PC-9 (cell line): ENCODE data around the gene CLEC18B. TPM values are rescaled to one million over a fixed set of nuclear protein-coding genes. Genes with fewer than 3 reads are reported as not detected.

Experiments used
- BruUV-seq: library from RNA; stranded (reverse); fragments of 400-500 nt; replicated peaks from 2 replicates; lab custom pipeline; 2021; lab: Mats Ljungman, UMichigan
- CTCF ChIA-PET: fragments of 300-600 bp; sonication (Branson Sonifier 250); formaldehyde crosslinking; loops from one replicate; lab custom pipeline; 2022; ENCODE audit warnings: antibody characterized with exemption; lab: Charles Lee
- POLR2A ChIA-PET: fragments of 300-600 bp; sonication (Branson Sonifier 250); formaldehyde crosslinking; loops from one replicate; lab custom pipeline; 2022; ENCODE audit warnings: antibody characterized with exemption; ENCODE audit not compliant: unreplicated experiment; lab: Charles Lee
- DNase-seq, 2 experiments: peaks; one replicate each; pipeline versions ENCODE4 v3.0.0 to v3.0.0-alpha.2; 2015 to 2022; ENCODE audit warnings: mixed read lengths in 1 of 2
- H2AFZ ChIP-seq: fragments of 200-600 bp; sonication (generic); 2 replicates; pipeline ENCODE4 v1.8.1; 2017; ENCODE audit warnings: antibody characterized with exemption
- H3F3A ChIP-seq: fragments of 200-600 bp; sonication (generic); 2 replicates; pipeline ENCODE4 v1.8.1; 2017; ENCODE audit warnings: antibody characterized with exemption, mild to moderate bottlenecking, low read depth; ENCODE audit not compliant: insufficient read depth
- H3K27ac ChIP-seq: fragments of 200-600 bp; sonication (generic); 2 replicates; pipeline ENCODE4 v1.6.1; 2016; ENCODE audit warnings: mixed run types
- H3K27me3 ChIP-seq: fragments of 200-600 bp; sonication (generic); 2 replicates; pipeline ENCODE4 v1.6.1; 2016; ENCODE audit warnings: low read depth, mixed run types; ENCODE audit not compliant: insufficient read depth
- H3K36me3 ChIP-seq: fragments of 200-600 bp; sonication (generic); 2 replicates; pipeline ENCODE4 v1.6.1; 2016; ENCODE audit warnings: low read depth, mixed run types
- H3K4me1 ChIP-seq: fragments of 200-600 bp; sonication (generic); replicated peaks from 2 replicates; pipeline ENCODE4 v1.6.1; 2016; ENCODE audit warnings: mixed run types; ENCODE audit not compliant: insufficient read depth
- H3K4me2 ChIP-seq: fragments of 200-600 bp; sonication (generic); 2 replicates; pipeline ENCODE4 v1.6.1; 2017; ENCODE audit warnings: mixed run types
- H3K4me3 ChIP-seq: fragments of 200-600 bp; sonication (generic); 2 replicates; pipeline ENCODE4 v1.6.1; 2016; ENCODE audit warnings: mixed run types
- H3K79me2 ChIP-seq: fragments of 200-600 bp; sonication (generic); 2 replicates; pipeline ENCODE4 v1.6.1; 2017; ENCODE audit warnings: low read depth, mixed run types
- H3K9me2 ChIP-seq: fragments of 200-600 bp; sonication (generic); 2 replicates; pipeline ENCODE4 v1.8.1; 2017; ENCODE audit warnings: mild to moderate bottlenecking; ENCODE audit not compliant: insufficient read depth
- H3K9me3 ChIP-seq: fragments of 200-600 bp; sonication (generic); 2 replicates; pipeline ENCODE4 v1.8.1; 2016; ENCODE audit warnings: low read depth; ENCODE audit not compliant: insufficient read depth
- H4K20me1 ChIP-seq: fragments of 200-600 bp; sonication (generic); 2 replicates; pipeline ENCODE4 v1.8.1; 2017; ENCODE audit not compliant: insufficient read depth
- EZH2 ChIP-seq: fragments of 200-600 bp; sonication (generic); IDR thresholded peaks from 2 replicates; pipeline ENCODE4 v1.8.0; 2017; ENCODE audit warnings: antibody characterized with exemption, low read depth
- intact Hi-C: fragments of 100-400 bp; cut with micrococcal nuclease; formaldehyde crosslinking; loops from one replicate; pipeline ENCODE4 v1.10.0; 2022; ENCODE audit not compliant: unreplicated experiment
- total RNA-seq: library from RNA; stranded (reverse); gene quantifications from 2 replicates; pipeline ENCODE4 v1.2.3, GENCODE V29; 2021
- TF ChIP-seq, protein P1 (sequence below): fragments of 200-600 bp; sonication (generic); conservative IDR thresholded peaks from 2 replicates; pipeline ENCODE4 v1.6.1; 2017; ENCODE audit warnings: mixed run types, antibody characterized with exemption, mild to moderate bottlenecking, moderate library complexity

Gene CLEC18B
- total RNA-seq, 1 experiment from 2014 or later, result 2.2 TPM

DNA sequence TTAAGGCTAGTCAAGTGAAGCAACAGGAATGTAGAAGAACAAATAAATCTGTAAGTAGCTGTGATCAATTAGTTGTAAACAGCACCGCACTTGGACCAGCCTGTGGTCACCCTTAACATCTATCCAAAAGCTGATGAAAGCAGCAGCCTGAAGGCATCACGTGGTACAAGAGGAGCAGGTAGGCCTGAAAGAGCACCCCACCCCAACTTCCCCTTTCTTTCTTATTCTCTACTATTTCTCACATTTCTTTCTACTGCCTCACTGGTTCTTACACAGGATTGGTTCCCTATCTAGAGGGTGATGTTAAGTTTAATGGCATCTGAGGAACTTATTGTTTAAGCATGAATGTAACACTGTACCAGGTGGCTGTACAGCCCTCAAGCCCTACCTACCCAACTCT, 42.6 kb upstream of the CLEC18B start:
- H3K4me1 ChIP-seq, result no peaks in the 10 kb centered on the region
- no TSS peak for BruUV-seq
- intact Hi-C loops, result no loop called here
- no peaks in the 10 kb centered on the region for H3K9me2 ChIP-seq
- H2AFZ ChIP-seq, result no peak overlapping the region
- H3K79me2 ChIP-seq, result no peaks in the 10 kb centered on the region
- H3K27ac ChIP-seq, result no peak overlapping the region
- TF ChIP-seq, protein P1, sequence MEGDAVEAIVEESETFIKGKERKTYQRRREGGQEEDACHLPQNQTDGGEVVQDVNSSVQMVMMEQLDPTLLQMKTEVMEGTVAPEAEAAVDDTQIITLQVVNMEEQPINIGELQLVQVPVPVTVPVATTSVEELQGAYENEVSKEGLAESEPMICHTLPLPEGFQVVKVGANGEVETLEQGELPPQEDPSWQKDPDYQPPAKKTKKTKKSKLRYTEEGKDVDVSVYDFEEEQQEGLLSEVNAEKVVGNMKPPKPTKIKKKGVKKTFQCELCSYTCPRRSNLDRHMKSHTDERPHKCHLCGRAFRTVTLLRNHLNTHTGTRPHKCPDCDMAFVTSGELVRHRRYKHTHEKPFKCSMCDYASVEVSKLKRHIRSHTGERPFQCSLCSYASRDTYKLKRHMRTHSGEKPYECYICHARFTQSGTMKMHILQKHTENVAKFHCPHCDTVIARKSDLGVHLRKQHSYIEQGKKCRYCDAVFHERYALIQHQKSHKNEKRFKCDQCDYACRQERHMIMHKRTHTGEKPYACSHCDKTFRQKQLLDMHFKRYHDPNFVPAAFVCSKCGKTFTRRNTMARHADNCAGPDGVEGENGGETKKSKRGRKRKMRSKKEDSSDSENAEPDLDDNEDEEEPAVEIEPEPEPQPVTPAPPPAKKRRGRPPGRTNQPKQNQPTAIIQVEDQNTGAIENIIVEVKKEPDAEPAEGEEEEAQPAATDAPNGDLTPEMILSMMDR, result no peak
- no peak for TF ChIP-seq EZH2
- ChIA-PET CTCF (no interaction called here), POLR2A (no interaction called here)
- 0 out of 2 replicates have a peak, but pooled peaks cover 6% of the 10 kb centered on the region for H3K36me3 ChIP-seq
- no peak overlapping the region for H3K4me3 ChIP-seq
- no peak for DNase-seq
- no peak overlapping the region for H3K4me2 ChIP-seq
- no peaks in the 10 kb centered on the region for H4K20me1 ChIP-seq
- 0 out of 2 replicates have a peak, but pooled peaks cover 7% of the 10 kb centered on the region for H3F3A ChIP-seq
- H3K27me3 ChIP-seq, result no peaks in the 10 kb centered on the region
- H3K9me3 ChIP-seq, result no peaks in the 10 kb centered on the region

DNA sequence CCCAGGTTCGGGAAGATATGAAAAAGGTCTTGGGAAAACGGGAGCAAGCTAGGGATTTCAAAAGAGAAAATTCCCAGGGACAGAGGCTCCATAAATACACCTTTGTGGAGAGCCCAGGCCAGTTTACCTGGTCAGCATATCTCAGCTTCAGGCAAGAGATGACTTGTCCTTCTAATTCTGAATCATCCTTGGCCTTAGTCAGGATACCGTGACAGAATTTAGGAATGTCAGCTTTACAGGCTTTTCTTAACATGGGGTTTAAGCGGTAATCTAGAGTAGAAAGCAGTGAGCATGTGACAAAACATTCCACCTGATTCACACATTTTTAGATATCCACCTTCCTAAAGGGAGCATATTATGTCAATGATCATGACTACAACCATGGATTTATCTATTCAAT, 41.1 kb upstream of the CLEC18B start:
- Histone ChIP-seq H3K4me2 (no peak overlapping the region), H3K9me2 (no peaks in the 10 kb centered on the region), H3K27ac (peak overlapping the region; percentile 21; the same call in 1 of the 2 replicates), H3K9me3 (no peaks in the 10 kb centered on the region), H4K20me1 (no peaks in the 10 kb centered on the region), H3K79me2 (no peaks in the 10 kb centered on the region), H3F3A (0 out of 2 replicates have a peak, but pooled peaks cover 7% of the 10 kb centered on the region), H3K4me1 (no peaks in the 10 kb centered on the region), H3K4me3 (no peak overlapping the region), H3K27me3 (no peaks in the 10 kb centered on the region), H2AFZ (no peak overlapping the region), H3K36me3 (peaks cover 10% of the 10 kb centered on the region; the same call in 1 of the 2 replicates)
- CTCF ChIA-PET, result no interaction called here
- intact Hi-C loops, result no loop called here
- TF ChIP-seq, protein P1, result no peak
- TF ChIP-seq EZH2, result no peak
- POLR2A ChIA-PET, result interaction anchor here (0.6 to 0.7 kb wide), 2 partner anchors 95 to 114 kb away, joined by 7 to 8 read pairs; no protein-coding TSS in a partner anchor
- DNase-seq, result peak in 1 of 2 experiments; percentile 43
- no TSS peak for BruUV-seq

DNA sequence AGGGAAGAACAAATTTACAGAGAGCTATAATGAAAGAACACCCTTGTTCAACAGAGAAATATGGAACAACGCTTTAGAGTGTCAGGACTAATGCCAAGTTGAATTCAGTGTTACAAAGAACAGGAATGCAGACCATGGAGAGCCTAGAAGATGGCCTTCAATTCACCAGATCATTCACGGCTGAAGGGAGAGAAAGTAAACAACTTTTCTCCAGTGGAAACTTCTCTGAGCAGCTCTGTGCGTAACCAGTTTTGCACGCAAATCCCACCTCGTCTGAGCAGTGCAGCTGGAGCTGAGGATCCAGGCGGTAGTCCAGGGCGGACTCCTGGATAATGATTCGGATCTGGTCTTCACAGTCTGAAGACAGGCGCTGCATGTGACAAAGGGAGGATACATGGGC, 40.5 kb upstream of the CLEC18B start:
- TF ChIP-seq EZH2, result no peak
- TF ChIP-seq, protein P1, result no peak
- no peak overlapping the region for H3K4me2 ChIP-seq
- ChIA-PET CTCF (no interaction called here), POLR2A (interaction anchor here (0.6 kb wide), 2 partner anchors 13 to 94 kb away, joined by 3 to 8 read pairs; no protein-coding TSS in a partner anchor)
- intact Hi-C loops, result no loop called here
- H3K27me3 ChIP-seq, result no peaks in the 10 kb centered on the region
- H3K4me1 ChIP-seq, result no peaks in the 10 kb centered on the region
- no peak overlapping the region for H2AFZ ChIP-seq
- peaks cover 13% of the 10 kb centered on the region for H3K36me3 ChIP-seq
- 0 out of 2 replicates have a peak, but pooled peaks cover 7% of the 10 kb centered on the region for H3F3A ChIP-seq
- H4K20me1 ChIP-seq, result no peaks in the 10 kb centered on the region
- H3K9me3 ChIP-seq, result no peaks in the 10 kb centered on the region
- DNase-seq, result no peak
- H3K4me3 ChIP-seq, result no peak overlapping the region
- peak overlapping the region; percentile 21; the same call in 1 of the 2 replicates for H3K27ac ChIP-seq
- H3K79me2 ChIP-seq, result no peaks in the 10 kb centered on the region
- H3K9me2 ChIP-seq, result no peaks in the 10 kb centered on the region
- BruUV-seq, result no TSS peak
